K562 (cell line): Measurements from ENCODE around the gene ZNF438. TPM values are rescaled to one million over a fixed set of nuclear protein-coding genes. Genes with fewer than 3 reads are reported as not detected.

Source experiments
- ATAC-seq: fragments of 200-7000 bp; cut with Tn5 transposase; 3 replicates; pipeline ENCODE4 v1.9.1; 2020; ENCODE audit warnings: moderate library complexity
- BruUV-seq: library from RNA; stranded (reverse); fragments of 400-500 nt; replicated peaks from 2 replicates; lab custom pipeline; 2021; lab: Mats Ljungman, UMichigan
- CTCF ChIA-PET: fragments of 300-600 bp; formaldehyde crosslinking; extraction: SDS; loops from one replicate; lab custom pipeline; 2021; ENCODE audit warnings: low intra/inter-chr PET ratio; lab: Yijun Ruan, JAX
- POLR2A ChIA-PET: fragments of 300-600, 350-650 bp; sonication (Branson Sonifier 250); formaldehyde crosslinking; extraction: SDS; loops from one replicate; lab custom pipeline; 2021; ENCODE audit warnings: antibody characterized with exemption, inconsistent platforms; lab: Yijun Ruan, JAX
- DNase-seq, 4 experiments: peaks; one replicate each; pipeline versions ENCODE4 v3.0.0 to v3.0.0-alpha.2; 2011 to 2018; ENCODE audit warnings: low spot score in 3 of 4, mixed read lengths in 3 of 4; ENCODE audit errors: extremely low read depth in 1 of 4
- FAIRE-seq: peaks from 2 replicates; lab custom pipeline; 2011; peaks lifted over from hg19 to GRCh38; lab: Jason Lieb, UNC
- H2AFZ ChIP-seq: 2 replicates; pipeline ENCODE4 v1.6.0; 2011; ENCODE audit warnings: low read depth, low read length, control low read depth, inconsistent platforms
- H3K27ac ChIP-seq: fragments of 200-600 bp; 3 replicates; pipeline ENCODE4 v1.8.0; 2011; ENCODE audit warnings: low read depth, mild to moderate bottlenecking, control low read depth, inconsistent platforms, low read length, moderate library complexity, mixed read lengths; ENCODE audit errors: extremely low read depth
- H3K27me3 ChIP-seq, 2 experiments: fragments of 300-600 bp in 1 of 2; 2 replicates in 1 of 2; 3 replicates in 1 of 2; pipeline versions ENCODE4 v1.6.0 to v1.8.0; 2011; ENCODE audit warnings: inconsistent platforms in 2 of 2, low read length in 2 of 2, mild to moderate bottlenecking in 1 of 2, mixed read lengths in 1 of 2, moderate library complexity in 1 of 2; ENCODE audit not compliant: control insufficient read depth in 2 of 2, insufficient read depth in 2 of 2
- H3K36me3 ChIP-seq: fragments of 300-600 bp; 3 replicates; pipeline ENCODE4 v1.8.0; 2011; ENCODE audit warnings: mild to moderate bottlenecking, low read length, inconsistent platforms; ENCODE audit not compliant: control insufficient read depth, insufficient read depth
- H3K4me1 ChIP-seq, 2 experiments: fragments of 200-600 bp in 1 of 2; replicated peaks in 1 of 2; 2 replicates in 1 of 2; 3 replicates in 1 of 2; pipeline versions ENCODE4 v1.5.1 to v1.8.0; 2011; ENCODE audit warnings: inconsistent platforms in 2 of 2, low read length in 2 of 2, mild to moderate bottlenecking in 1 of 2, mixed read lengths in 1 of 2, moderate library complexity in 1 of 2; ENCODE audit not compliant: control insufficient read depth in 2 of 2, insufficient read depth in 2 of 2
- H3K4me2 ChIP-seq: 2 replicates; pipeline ENCODE4 v1.6.1; 2011; ENCODE audit warnings: low read length, control low read depth, inconsistent platforms, mixed read lengths; ENCODE audit not compliant: insufficient read depth
- H3K4me3 ChIP-seq: fragments of 200-600 bp; sonication (generic), shearing (Covaris generic); 2 replicates; pipeline ENCODE4 v1.5.1; 2016; ENCODE audit warnings: control low read depth, inconsistent platforms
- H3K79me2 ChIP-seq: fragments of 200-600 bp; 3 replicates; pipeline ENCODE4 v1.8.0; 2011; ENCODE audit warnings: low read length, inconsistent platforms; ENCODE audit not compliant: control insufficient read depth, insufficient read depth
- H3K9ac ChIP-seq, 2 experiments: 2 replicates each; pipeline versions ENCODE4 v1.6.0 to v1.6.1; 2011; ENCODE audit warnings: low read depth in 2 of 2, low read length in 2 of 2, control low read depth in 1 of 2, inconsistent platforms in 1 of 2, mild to moderate bottlenecking in 1 of 2, mixed read lengths in 1 of 2; ENCODE audit not compliant: insufficient read depth in 1 of 2
- H3K9me1 ChIP-seq: one replicate; pipeline ENCODE4 v1.6.0; 2011; ENCODE audit warnings: inconsistent platforms, mild to moderate bottlenecking, low read length, moderate library complexity; ENCODE audit not compliant: control insufficient read depth, insufficient read depth
- H3K9me3 ChIP-seq: replicated peaks from 2 replicates; pipeline ENCODE4 v1.5.1; 2011; ENCODE audit warnings: low read depth, low read length, inconsistent platforms; ENCODE audit not compliant: control insufficient read depth, insufficient read depth
- H4K20me1 ChIP-seq: replicated peaks from 2 replicates; pipeline ENCODE4 v1.6.1; 2011; ENCODE audit warnings: low read length, inconsistent platforms, mixed read lengths; ENCODE audit not compliant: control insufficient read depth, insufficient read depth
- DDX20 ChIP-seq: fragments of 450-650 bp; IDR thresholded peaks from 2 replicates; pipeline ENCODE4 v1.6.1; 2016; ENCODE audit warnings: missing genetic modification characterization, low read depth, mild to moderate bottlenecking, missing compliant biosample characterization, moderate library complexity
- GATAD2A ChIP-seq: fragments of 450-650 bp; IDR thresholded peaks from 2 replicates; pipeline ENCODE4 v1.6.1; 2017
- KLF1 ChIP-seq: fragments of 450-650 bp; IDR thresholded peaks from 2 replicates; pipeline ENCODE4 v1.6.1; 2016; ENCODE audit warnings: missing genetic modification characterization, missing compliant biosample characterization
- RBM14 ChIP-seq: fragments of 200-400 bp; formaldehyde crosslinking; IDR thresholded peaks from 2 replicates; pipeline ENCODE4 v1.6.1; 2018; ENCODE audit warnings: low read depth, mild to moderate bottlenecking, low read length, moderate library complexity, borderline replicate concordance; ENCODE audit not compliant: insufficient read depth
- RCOR1 ChIP-seq, 2 experiments: IDR thresholded peaks; 2 replicates each; pipeline ENCODE4 v1.6.1; 2012; ENCODE audit warnings: low read depth in 2 of 2, low read length in 2 of 2, borderline replicate concordance in 1 of 2, improper control_type of control experiment in 1 of 2
- TAF7 ChIP-seq: fragments of 450-650 bp; IDR thresholded peaks from 2 replicates; pipeline ENCODE4 v1.6.1; 2016; ENCODE audit warnings: missing genetic modification characterization, missing compliant biosample characterization
- ZNF224 ChIP-seq: sonication (generic); formaldehyde crosslinking; IDR thresholded peaks from 2 replicates; pipeline ENCODE4 v1.8.0; 2022; ENCODE audit warnings: mild to moderate bottlenecking, missing genetic modification reagents
- WGBS: fragments of 100-300 bp; shearing (Covaris generic); methylation state at CpG from one replicate; pipeline ENCODE4 v1.1.6; 2016; ENCODE audit warnings: low coverage, mixed read lengths; ENCODE audit not compliant: insufficient coverage; ENCODE audit errors: missing lambda C conversion rate; 5-methylcytosine and 5-hydroxymethylcytosine counted together
- in situ Hi-C: fragments of 300-500 bp; cut with MboI; formaldehyde crosslinking; loops from 4 replicates; pipeline ENCODE4 v1.15.0; 2018; ENCODE audit warnings: inconsistent platforms, mixed read lengths
- intact Hi-C: fragments of 100-400 bp; cut with micrococcal nuclease; formaldehyde crosslinking; loops from 2 replicates; pipeline ENCODE4 v1.14.2; 2022
- polyA plus RNA-seq, 8 experiments: library from polyadenylated mRNA; depleted of rRNA in 4 of 8; stranded (reverse) in 5 of 8; unstranded in 3 of 8; fragments of >200 nt; fragmentation: Nextera tagmentation in 2 of 8; fragmentation: Illumina TruSeq in 1 of 8; extraction: Ambion mirVana in 2 of 8; extraction: Trizol in 1 of 8; gene quantifications; 2 replicates each; pipeline versions ENCODE4 v1.2.1 to v1.2.3, GENCODE V29; 2011 to 2014; ENCODE audit warnings: inconsistent platforms in 1 of 8, missing spikeins in 1 of 8
- total RNA-seq, 7 experiments: library from RNA; depleted of rRNA in 6 of 7; stranded (reverse); fragments of >200 nt in 6 of 7; fragmentation: Illumina TruSeq in 2 of 7; extraction: Trizol in 2 of 7; gene quantifications; 2 replicates each; pipeline versions ENCODE4 v1.2.1 to v1.2.3, GENCODE V29; 2011 to 2021; ENCODE audit warnings: low replicate concordance in 1 of 7
- TF ChIP-seq, protein P1 (sequence below): fragments of 450-650 bp; formaldehyde crosslinking; IDR thresholded peaks from 2 replicates; pipeline ENCODE4 v1.4.0; 2020; ENCODE audit warnings: mild to moderate bottlenecking, moderate library complexity
- TF ChIP-seq, protein P2 (sequence below): fragments of 450-650 bp; IDR thresholded peaks from 2 replicates; pipeline ENCODE4 v1.6.1; 2014; ENCODE audit warnings: low read depth, mild to moderate bottlenecking, moderate library complexity, borderline replicate concordance

The ZNF438 gene
- total and polyA plus RNA-seq, 9 of the 15 experiments (the other 6 are each of a cell fraction or from before 2014, with no cell fraction given): 0.45 to 1.5 (median 0.91) TPM

DNA sequence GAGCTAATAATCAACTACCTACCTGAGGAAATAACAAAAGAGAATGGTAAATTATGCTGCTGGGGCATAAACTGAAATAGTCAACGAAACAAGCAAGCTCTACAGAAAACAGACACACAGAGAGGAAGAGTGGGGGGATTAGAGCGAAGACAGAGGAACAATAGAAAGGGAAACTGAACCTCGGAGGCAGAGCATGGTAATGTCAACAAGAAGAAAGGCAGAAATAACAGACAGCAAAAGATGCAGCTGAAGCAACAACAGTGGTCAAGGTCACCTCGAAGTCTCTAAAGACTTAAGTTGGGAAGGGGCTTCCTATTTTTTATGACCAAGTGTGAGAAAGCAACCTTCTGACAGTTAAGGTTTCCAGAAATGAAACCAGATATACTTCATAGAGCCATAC is 177.0 kb downstream of the ZNF438 start:
- no peak for TF ChIP-seq TAF7 (tag)
- TF ChIP-seq, all 486 proteins: peak for 0
- Histone ChIP-seq H3K9me3 (no peaks in the 10 kb centered on the region), H3K27me3 (peaks cover 0 to 6% of the 10 kb centered on the region in 2 experiments; a peak in 2 of 5 replicates), H3K4me2 (no peak overlapping the region), H3K9ac (no peak overlapping the region), H3K4me1 (no peaks in the 10 kb centered on the region), H4K20me1 (no peaks in the 10 kb centered on the region), H3K4me3 (no peak overlapping the region), H3K9me1 (no peaks in the 10 kb centered on the region), H3K36me3 (no peaks in the 10 kb centered on the region), H2AFZ (no peak overlapping the region), H3K27ac (no peak overlapping the region), H3K79me2 (no peaks in the 10 kb centered on the region)
- in situ Hi-C loops (no loop called here), intact Hi-C loops (no loop called here)
- no TSS peak for BruUV-seq
- WGBS: 3% methylated on average over 4 of the region's 4 CpGs
- ATAC-seq (no peak), FAIRE-seq (no peak), DNase-seq (no peak)
- CTCF ChIA-PET: no interaction called here
- POLR2A ChIA-PET: interaction anchor here (0.9 kb wide), 1 partner anchor 13 kb away, joined by 3 read pairs; no protein-coding TSS in a partner anchor

DNA sequence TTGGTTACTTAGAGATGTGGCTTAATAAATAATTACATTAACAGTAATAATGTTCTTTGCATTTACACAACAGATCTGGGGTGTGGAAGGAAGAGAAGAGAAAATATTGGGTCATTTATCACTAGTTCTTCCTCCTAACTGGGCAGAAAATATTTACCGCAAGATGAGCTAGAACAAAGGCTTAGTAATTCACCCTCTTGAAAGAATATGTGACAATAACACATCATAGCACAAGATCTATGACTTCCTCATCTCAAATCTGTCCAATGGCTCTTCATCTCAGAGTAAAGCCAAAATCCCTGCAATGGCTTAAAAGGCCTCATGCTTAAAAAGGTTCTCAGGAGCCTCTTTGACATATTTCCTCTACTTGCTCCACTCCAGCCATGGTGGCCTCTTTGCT is 178.6 kb downstream of the ZNF438 start:
- DNase-seq: no peak
- FAIRE-seq: no peak
- Histone ChIP-seq H3K4me2 (no peak overlapping the region), H4K20me1 (no peaks in the 10 kb centered on the region), H3K79me2 (no peaks in the 10 kb centered on the region), H3K4me1 (no peaks in the 10 kb centered on the region), H2AFZ (no peak overlapping the region), H3K36me3 (no peaks in the 10 kb centered on the region), H3K27me3 (peaks cover 0 to 12% of the 10 kb centered on the region in 2 experiments; a peak in 2 of 5 replicates), H3K4me3 (no peak overlapping the region), H3K9ac (no peak overlapping the region), H3K27ac (no peak overlapping the region), H3K9me1 (no peaks in the 10 kb centered on the region), H3K9me3 (no peaks in the 10 kb centered on the region)
- intact Hi-C loops: no loop called here
- 0% methylated on average over 1 of the region's 1 CpG for WGBS
- in situ Hi-C loops: no loop called here
- ChIA-PET CTCF (no interaction called here), POLR2A (no interaction called here)
- no peak for ATAC-seq
- BruUV-seq: no TSS peak
- no peak for TF ChIP-seq GATAD2A
- TF ChIP-seq, protein P1, sequence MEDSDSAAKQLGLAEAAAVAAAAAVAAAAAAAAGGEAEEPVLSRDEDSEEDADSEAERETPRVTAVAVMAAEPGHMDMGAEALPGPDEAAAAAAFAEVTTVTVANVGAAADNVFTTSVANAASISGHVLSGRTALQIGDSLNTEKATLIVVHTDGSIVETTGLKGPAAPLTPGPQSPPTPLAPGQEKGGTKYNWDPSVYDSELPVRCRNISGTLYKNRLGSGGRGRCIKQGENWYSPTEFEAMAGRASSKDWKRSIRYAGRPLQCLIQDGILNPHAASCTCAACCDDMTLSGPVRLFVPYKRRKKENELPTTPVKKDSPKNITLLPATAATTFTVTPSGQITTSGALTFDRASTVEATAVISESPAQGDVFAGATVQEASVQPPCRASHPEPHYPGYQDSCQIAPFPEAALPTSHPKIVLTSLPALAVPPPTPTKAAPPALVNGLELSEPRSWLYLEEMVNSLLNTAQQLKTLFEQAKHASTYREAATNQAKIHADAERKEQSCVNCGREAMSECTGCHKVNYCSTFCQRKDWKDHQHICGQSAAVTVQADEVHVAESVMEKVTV (CRISPR knock-in tag): no peak
- TF ChIP-seq DDX20 (tag): no peak
- no peak for TF ChIP-seq RBM14
- TF ChIP-seq, protein P2, sequence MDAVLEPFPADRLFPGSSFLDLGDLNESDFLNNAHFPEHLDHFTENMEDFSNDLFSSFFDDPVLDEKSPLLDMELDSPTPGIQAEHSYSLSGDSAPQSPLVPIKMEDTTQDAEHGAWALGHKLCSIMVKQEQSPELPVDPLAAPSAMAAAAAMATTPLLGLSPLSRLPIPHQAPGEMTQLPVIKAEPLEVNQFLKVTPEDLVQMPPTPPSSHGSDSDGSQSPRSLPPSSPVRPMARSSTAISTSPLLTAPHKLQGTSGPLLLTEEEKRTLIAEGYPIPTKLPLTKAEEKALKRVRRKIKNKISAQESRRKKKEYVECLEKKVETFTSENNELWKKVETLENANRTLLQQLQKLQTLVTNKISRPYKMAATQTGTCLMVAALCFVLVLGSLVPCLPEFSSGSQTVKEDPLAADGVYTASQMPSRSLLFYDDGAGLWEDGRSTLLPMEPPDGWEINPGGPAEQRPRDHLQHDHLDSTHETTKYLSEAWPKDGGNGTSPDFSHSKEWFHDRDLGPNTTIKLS: no peak
- no peak for TF ChIP-seq KLF1 (tag)
- TF ChIP-seq ZNF224 (CRISPR knock-in tag): no peak
- no peak for TF ChIP-seq RCOR1 (IDR thresholded peaks at IDR 0.05; ENCODE audit: borderline replicate concordance in 1 of 2, low read depth in 2 of 2, low read length in 2 of 2)
